Measurements from ENCODE around the gene TMEM273.

GRCh38 chr10:49179699-49180443 lies 8.3 kb downstream of the TMEM273 start:
- TF ChIP-seq PATZ1 (CRISPR knock-in tag; IDR thresholded peaks at IDR 0.05; ENCODE audit: borderline replicate concordance) (no peak), ARNTL (CRISPR knock-in tag; IDR thresholded peaks at IDR 0.05; ENCODE audit: borderline replicate concordance, low read depth) (no peak), BACH2 (CRISPR knock-in tag; IDR thresholded peaks at IDR 0.05; ENCODE audit: borderline replicate concordance) (no peak), ZFP3 (CRISPR knock-in tag; IDR thresholded peaks at IDR 0.05) (no peak), RARB (CRISPR knock-in tag; IDR thresholded peaks at IDR 0.05) (no peak), ESRRG (CRISPR knock-in tag; IDR thresholded peaks at IDR 0.05) (no peak), ISL1 (CRISPR knock-in tag; IDR thresholded peaks at IDR 0.05) (no peak), ZFP30 (CRISPR knock-in tag; IDR thresholded peaks at IDR 0.05) (no peak), TCF4 (CRISPR knock-in tag; IDR thresholded peaks at IDR 0.05; ENCODE audit: borderline replicate concordance) (no peak), ZC3H10 (CRISPR knock-in tag; IDR thresholded peaks at IDR 0.05) (no peak), ZNF565 (CRISPR knock-in tag; conservative IDR thresholded peaks at IDR 0.05; ENCODE audit: low read depth) (no peak)

Data from SK-N-SH treated with all-trans-retinoic acid at 6 μM for 48 hours (cell line).